IMR-90 (cell line): ENCODE data around the gene NINJ2.

Experiments used
- CTCF ChIP-seq: conservative IDR thresholded peaks from 2 replicates; pipeline ENCODE4 v1.5.1; 2012; ENCODE audit warnings: mild to moderate bottlenecking, low read depth, low read length, improper control_type of control experiment
- NFE2L2 ChIP-seq: fragments of 150-350 bp; IDR thresholded peaks from 2 replicates; pipeline ENCODE4 v1.6.1; 2016; ENCODE audit warnings: low read depth, mild to moderate bottlenecking, low read length
- POLR2A ChIP-seq: IDR thresholded peaks from 2 replicates; pipeline ENCODE4 v1.6.1; 2012; ENCODE audit warnings: mild to moderate bottlenecking, low read depth, low read length
- SMC3 ChIP-seq: fragments of 150-350 bp; IDR thresholded peaks from 2 replicates; pipeline ENCODE4 v1.6.1; 2016; ENCODE audit warnings: low read depth, mild to moderate bottlenecking, antibody characterized with exemption, low read length, moderate library complexity

- no peak for TF ChIP-seq CTCF
- TF ChIP-seq NFE2L2 = no peak
- TF ChIP-seq SMC3 = no peak
- no peak for TF ChIP-seq POLR2A
Measured at GRCh38 chr12:693934-694533, 30.8 kb upstream of the NINJ2 start.
